DND-41 (cell line): ENCODE data around the gene SENP2.
"Not testable (repeated sequence)": the region's sequence is repeated elsewhere in the genome, so short reads cannot be mapped to it uniquely, and the experiment has no call there.

Experiments
- ATAC-seq: fragments of 200-7000 bp; cut with Tn5 transposase; 3 replicates; pipeline ENCODE4 v1.9.1; 2021; ENCODE audit warnings: low read depth; ENCODE audit not compliant: insufficient read depth
- DNase-seq: peaks from one replicate; pipeline ENCODE4 v3.0.0-alpha.2; 2020
- H2AFZ ChIP-seq: 2 replicates; pipeline ENCODE4 v1.6.0; 2012; ENCODE audit warnings: low read depth, low read length
- H3K27ac ChIP-seq: 2 replicates; pipeline ENCODE4 v1.5.1; 2012; ENCODE audit warnings: low read length, inconsistent platforms
- H3K27me3 ChIP-seq: fragments of 200-600 bp; sonication (generic); 2 replicates; pipeline ENCODE4 v1.6.0; 2012; ENCODE audit warnings: low read length, mild to moderate bottlenecking, inconsistent platforms; ENCODE audit not compliant: insufficient read depth, poor library complexity
- H3K36me3 ChIP-seq: 2 replicates; pipeline ENCODE4 v1.5.1; 2012; ENCODE audit warnings: low read length, inconsistent platforms; ENCODE audit not compliant: insufficient read depth
- H3K4me1 ChIP-seq: 2 replicates; pipeline ENCODE4 v1.5.1; 2012; ENCODE audit warnings: mild to moderate bottlenecking, low read length; ENCODE audit not compliant: insufficient read depth
- H3K4me2 ChIP-seq: 2 replicates; pipeline ENCODE4 v1.6.0; 2012; ENCODE audit warnings: mild to moderate bottlenecking, moderate library complexity, low read length, inconsistent platforms; ENCODE audit not compliant: insufficient read depth
- H3K4me3 ChIP-seq, 2 experiments: fragments of 200-600 bp in 1 of 2; shearing (Covaris generic) in 1 of 2; 2 replicates each; pipeline ENCODE4 v1.5.1; 2012 to 2016; ENCODE audit warnings: inconsistent platforms in 2 of 2, low read length in 2 of 2, mild to moderate bottlenecking in 2 of 2, low read depth in 1 of 2, moderate library complexity in 1 of 2
- H3K79me2 ChIP-seq: 2 replicates; pipeline ENCODE4 v1.6.0; 2012; ENCODE audit warnings: low read length, inconsistent platforms; ENCODE audit not compliant: insufficient read depth
- H3K9ac ChIP-seq: 2 replicates; pipeline ENCODE4 v1.6.0; 2012; ENCODE audit warnings: low read depth, mild to moderate bottlenecking, inconsistent platforms, low read length, moderate library complexity
- H3K9me3 ChIP-seq: 2 replicates; pipeline ENCODE4 v1.5.1; 2012; ENCODE audit warnings: low read length, moderate library complexity, mild to moderate bottlenecking, inconsistent platforms; ENCODE audit not compliant: insufficient read depth, severe bottlenecking
- H4K20me1 ChIP-seq: 2 replicates; pipeline ENCODE4 v1.6.0; 2012; ENCODE audit warnings: low read length; ENCODE audit not compliant: insufficient read depth
- CTCF ChIP-seq: IDR thresholded peaks from 2 replicates; pipeline ENCODE4 v1.5.1; 2012; ENCODE audit warnings: borderline replicate concordance, low read length, moderate library complexity, mild to moderate bottlenecking; ENCODE audit not compliant: poor library complexity, severe bottlenecking; ENCODE audit errors: extremely low read depth
- EZH2 ChIP-seq: IDR thresholded peaks from 3 replicates; pipeline ENCODE4 v1.6.1; 2012; ENCODE audit warnings: borderline replicate concordance, low read depth, mild to moderate bottlenecking, moderate library complexity, low read length, inconsistent platforms; ENCODE audit not compliant: severe bottlenecking

SENP2 gene

GRCh38 chr3:185561958-185562357, 24.1 kb upstream of the SENP2 start:
- no peak overlapping the region for H3K27ac ChIP-seq
- H3K4me1 ChIP-seq: no peaks in the 10 kb centered on the region
- no peak overlapping the region for H3K9ac ChIP-seq
- H2AFZ ChIP-seq: no peak overlapping the region; the same call in 1 of the 2 replicates
- DNase-seq (no peak), ATAC-seq (no peak)
- peaks cover 3% of the 10 kb centered on the region for H3K27me3 ChIP-seq
- no peaks in the 10 kb centered on the region for H3K36me3 ChIP-seq
- H4K20me1 ChIP-seq: no peaks in the 10 kb centered on the region
- no peak for TF ChIP-seq EZH2
- TF ChIP-seq CTCF: no peak
- H3K4me2 ChIP-seq: no peak overlapping the region
- H3K9me3 ChIP-seq: no peaks in the 10 kb centered on the region
- no peak overlapping the region for H3K4me3 ChIP-seq
- no peaks in the 10 kb centered on the region for H3K79me2 ChIP-seq

GRCh38 chr3:185572183-185572582, 13.9 kb upstream of the SENP2 start:
- H3K4me3 ChIP-seq: no peak overlapping the region
- H3K9me3 ChIP-seq: no peaks in the 10 kb centered on the region
- DNase-seq (no peak), ATAC-seq (no peak)
- no peak for TF ChIP-seq CTCF
- no peak for TF ChIP-seq EZH2
- H3K27ac ChIP-seq: no peak overlapping the region
- H2AFZ ChIP-seq: no peak overlapping the region
- no peak overlapping the region for H3K4me2 ChIP-seq
- no peaks in the 10 kb centered on the region for H3K79me2 ChIP-seq
- H3K9ac ChIP-seq: no peak overlapping the region
- H3K4me1 ChIP-seq: no peaks in the 10 kb centered on the region
- H3K27me3 ChIP-seq: no peaks in the 10 kb centered on the region
- no peaks in the 10 kb centered on the region for H4K20me1 ChIP-seq
- no peaks in the 10 kb centered on the region for H3K36me3 ChIP-seq

- H3K4me3 ChIP-seq, H3K79me2 ChIP-seq, H3K9ac ChIP-seq, H3K4me1 ChIP-seq, H3K27ac ChIP-seq, H3K9me3 ChIP-seq, H4K20me1 ChIP-seq, H3K36me3 ChIP-seq, H3K4me2 ChIP-seq, H3K27me3 ChIP-seq: not testable (repeated sequence)
- DNase-seq (peak; percentile 49), ATAC-seq (peak; percentile 98)
- peak overlapping the region; percentile 19; the same call in 1 of the 2 replicates for H2AFZ ChIP-seq
- TF ChIP-seq CTCF: peak; percentile 64
Measured at GRCh38 chr3:185575108-185575869, 10.8 kb upstream of the SENP2 start.

GRCh38 chr3:185582236-185582635, 3.9 kb upstream of the SENP2 start:
- H3K4me2 ChIP-seq: no peak overlapping the region
- H3K9ac ChIP-seq: no peak overlapping the region
- ATAC-seq (no peak), DNase-seq (no peak)
- H3K36me3 ChIP-seq: no peaks in the 10 kb centered on the region
- H3K27me3 ChIP-seq: no peaks in the 10 kb centered on the region
- peaks cover 19% of the 10 kb centered on the region for H3K4me1 ChIP-seq
- H3K4me3 ChIP-seq: no peak overlapping the region
- peaks cover 11% of the 10 kb centered on the region for H3K79me2 ChIP-seq
- H3K9me3 ChIP-seq: no peaks in the 10 kb centered on the region
- H3K27ac ChIP-seq: no peak overlapping the region
- TF ChIP-seq EZH2: no peak
- no peak for TF ChIP-seq CTCF
- no peak overlapping the region for H2AFZ ChIP-seq
- H4K20me1 ChIP-seq: no peaks in the 10 kb centered on the region
